GM13977 (cell line): ENCODE data around the gene EPHX1.
"Not testable (repeated sequence)": the region's sequence is repeated elsewhere in the genome, so short reads cannot be mapped to it uniquely, and the experiment has no call there.

Source experiments
- DNase-seq: peaks from one replicate; pipeline ENCODE4 v3.0.0; 2012; ENCODE audit warnings: low spot score
- in situ Hi-C: fragments of 300-500 bp; cut with MboI; formaldehyde crosslinking; loops from one replicate; pipeline ENCODE4 v1.12.0; 2022; ENCODE audit warnings: low sequenced_read_pairs, low pct_unique_long_range_greater_than_20kb, mixed read lengths, inconsistent platforms; ENCODE audit not compliant: unreplicated experiment
- TF ChIP-seq, protein P1 (sequence below): IDR thresholded peaks from 2 replicates; pipeline ENCODE4 v1.5.1; 2012; ENCODE audit warnings: mild to moderate bottlenecking, control low read depth; ENCODE audit not compliant: insufficient read depth; ENCODE audit errors: extremely low read depth, missing control alignments

EPHX1 gene

DNA sequence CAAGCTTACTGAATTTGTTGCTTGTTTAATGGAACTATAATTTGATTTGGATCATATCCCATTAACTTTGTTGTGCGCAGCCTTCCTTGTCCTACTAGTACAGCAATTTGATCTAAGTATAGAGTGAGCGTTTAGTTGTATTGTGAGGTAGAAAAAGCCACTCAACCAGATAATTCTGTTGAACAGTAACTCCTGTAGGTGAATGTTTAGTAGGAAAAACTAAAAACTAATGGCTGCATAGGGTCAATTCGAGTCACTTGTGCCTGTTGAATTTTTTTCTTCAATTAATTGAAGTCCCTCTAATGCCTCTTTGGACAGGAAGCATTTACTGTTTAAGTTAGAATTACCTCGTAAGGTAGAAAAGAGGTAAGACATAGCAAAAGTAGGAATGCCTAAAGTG, 15.0 kb upstream of the EPHX1 start:
- TF ChIP-seq, protein P1, sequence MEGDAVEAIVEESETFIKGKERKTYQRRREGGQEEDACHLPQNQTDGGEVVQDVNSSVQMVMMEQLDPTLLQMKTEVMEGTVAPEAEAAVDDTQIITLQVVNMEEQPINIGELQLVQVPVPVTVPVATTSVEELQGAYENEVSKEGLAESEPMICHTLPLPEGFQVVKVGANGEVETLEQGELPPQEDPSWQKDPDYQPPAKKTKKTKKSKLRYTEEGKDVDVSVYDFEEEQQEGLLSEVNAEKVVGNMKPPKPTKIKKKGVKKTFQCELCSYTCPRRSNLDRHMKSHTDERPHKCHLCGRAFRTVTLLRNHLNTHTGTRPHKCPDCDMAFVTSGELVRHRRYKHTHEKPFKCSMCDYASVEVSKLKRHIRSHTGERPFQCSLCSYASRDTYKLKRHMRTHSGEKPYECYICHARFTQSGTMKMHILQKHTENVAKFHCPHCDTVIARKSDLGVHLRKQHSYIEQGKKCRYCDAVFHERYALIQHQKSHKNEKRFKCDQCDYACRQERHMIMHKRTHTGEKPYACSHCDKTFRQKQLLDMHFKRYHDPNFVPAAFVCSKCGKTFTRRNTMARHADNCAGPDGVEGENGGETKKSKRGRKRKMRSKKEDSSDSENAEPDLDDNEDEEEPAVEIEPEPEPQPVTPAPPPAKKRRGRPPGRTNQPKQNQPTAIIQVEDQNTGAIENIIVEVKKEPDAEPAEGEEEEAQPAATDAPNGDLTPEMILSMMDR: no peak
- in situ Hi-C loops: no loop called here
- no peak for DNase-seq

DNA sequence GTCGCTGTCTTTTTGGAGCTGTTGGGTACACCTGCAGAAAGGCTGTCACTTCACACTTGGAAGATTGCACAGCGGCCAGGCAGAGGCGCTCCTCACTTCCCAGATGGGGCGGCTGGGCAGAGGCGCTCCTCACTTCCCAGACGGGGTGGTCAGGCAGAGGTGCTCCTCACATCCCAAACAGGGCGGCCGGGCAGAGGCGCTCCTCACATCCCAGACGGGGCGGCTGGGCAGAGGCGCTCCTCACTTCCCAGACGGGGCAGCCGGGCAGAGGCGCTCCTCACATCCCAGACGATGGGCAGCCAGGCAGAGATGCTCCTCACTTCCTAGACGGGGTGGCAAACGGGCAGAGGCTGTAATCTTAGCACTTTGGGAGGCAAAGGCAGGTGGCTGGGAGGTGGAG, 13.8 kb upstream of the EPHX1 start:
- in situ Hi-C loops, DNase-seq: not testable (repeated sequence)

GRCh38 chr1:225801146-225801545, 8.8 kb upstream of the EPHX1 start:
- DNase-seq, in situ Hi-C loops: not testable (repeated sequence)

GRCh38 chr1:225806249-225806648, 3.7 kb upstream of the EPHX1 start:
- TF ChIP-seq, protein P1: no peak
- no peak for DNase-seq
- in situ Hi-C loops: no loop called here

DNA sequence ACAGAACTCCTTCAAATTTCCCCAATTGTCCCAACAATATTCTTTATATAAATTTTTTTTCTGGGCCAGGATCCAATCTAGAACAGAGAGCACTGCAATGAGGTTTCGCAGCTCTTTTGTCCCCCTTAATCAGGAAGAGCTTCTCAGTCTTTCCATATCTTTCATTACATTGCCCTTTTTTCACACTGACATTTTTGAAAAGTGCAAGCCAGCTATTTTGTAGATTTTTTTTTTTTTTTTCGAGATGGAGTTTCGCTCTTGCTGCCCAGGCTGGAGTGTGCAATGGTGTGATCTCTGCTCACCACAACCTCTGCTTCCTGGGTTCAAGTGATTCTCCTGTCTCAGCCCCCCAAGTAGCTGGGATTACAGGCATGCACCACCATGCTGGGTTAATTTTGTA, 3.2 kb upstream of the EPHX1 start:
- in situ Hi-C loops, DNase-seq: not testable (repeated sequence)

DNA sequence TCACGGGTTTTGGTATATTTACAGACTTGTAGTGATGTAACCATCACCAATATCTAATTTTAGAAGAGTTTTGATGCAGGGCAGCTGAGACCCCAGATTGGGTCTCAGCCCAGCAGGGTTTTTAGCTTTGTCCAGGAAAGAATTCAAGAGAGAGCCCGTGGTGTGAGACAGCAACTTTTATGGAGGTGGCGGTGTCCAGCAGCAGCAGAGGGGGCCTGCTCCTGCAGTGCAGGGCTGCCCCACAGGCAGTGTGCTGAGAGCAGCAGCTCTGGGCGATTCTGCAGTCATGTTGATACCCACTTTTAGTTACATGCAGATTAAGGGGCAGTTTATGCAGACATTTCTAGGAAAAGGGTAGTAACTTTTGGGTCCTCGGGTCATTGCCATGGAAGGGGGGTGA, 1.8 kb upstream of the EPHX1 start:
- in situ Hi-C loops: no loop called here
- TF ChIP-seq, protein P1: no peak
- no peak for DNase-seq

GRCh38 chr1:225810579-225811538, 935 bp downstream of the EPHX1 start:
- DNase-seq, in situ Hi-C loops: not testable (repeated sequence)

- TF ChIP-seq, protein P1: peak; percentile 21
- in situ Hi-C loops: no loop called here
- no peak for DNase-seq
These were observed 1.9 kb downstream of the EPHX1 start for GRCh38 chr1:225811622-225812487.
